ENCODE results near the gene ZNF490.
A peak's percentile ranks its signal among the peaks of the same experiment; 100 is the strongest.

ZNF490 gene

GRCh38 chr19:12617646-12618045 is 7.0 kb upstream of the ZNF490 start:
- no peaks in the 10 kb centered on the region for H3K36me3 ChIP-seq (ENCODE audit: insufficient read depth)
- no peaks in the 10 kb centered on the region for H3K27me3 ChIP-seq (ENCODE audit: insufficient read depth, low read depth)
- H3K4me2 ChIP-seq = no peak overlapping the region
- peaks cover 74% of the 10 kb centered on the region; the same call in 1 of the 2 replicates for H3K79me2 ChIP-seq (ENCODE audit: insufficient read depth, low read depth)
- H3K27ac ChIP-seq = no peak overlapping the region
- no peak overlapping the region for H3K9ac ChIP-seq
- no peak for TF ChIP-seq CTCF (conservative IDR thresholded peaks at IDR 0.05; ENCODE audit: low read depth, low read length)
- H4K20me1 ChIP-seq (ENCODE audit: insufficient read depth) = no peaks in the 10 kb centered on the region
- H3K4me1 ChIP-seq (ENCODE audit: low read depth, poor library complexity, severe bottlenecking) = peaks cover 21% of the 10 kb centered on the region
- no peak overlapping the region for H2AFZ ChIP-seq (ENCODE audit: low read depth)
- no peak overlapping the region for H3K4me3 ChIP-seq (IDR thresholded peaks at IDR 0.05; ENCODE audit: insufficient read depth, low read depth, low read length)

DNA sequence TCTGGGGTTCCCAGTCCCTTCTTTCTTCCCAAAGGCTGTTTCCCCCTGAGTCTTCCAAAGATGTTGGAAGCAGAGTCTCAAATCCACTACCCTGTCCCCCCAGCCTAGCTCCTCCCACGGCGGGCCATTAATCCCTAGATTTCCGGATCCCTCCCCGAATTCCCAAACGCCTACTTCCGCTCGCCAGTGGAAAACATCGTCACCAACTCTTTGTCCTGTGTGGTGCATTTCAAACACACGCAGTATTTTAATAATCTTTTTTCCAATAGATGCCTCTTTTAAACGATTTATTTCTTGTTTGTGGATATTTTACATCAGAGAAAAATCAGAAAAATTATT is 717 bp upstream of the ZNF490 start:
- peaks cover 41% of the 10 kb centered on the region for H3K79me2 ChIP-seq (ENCODE audit: insufficient read depth, low read depth)

GRCh38 chr19:12607631-12608030 is 3.0 kb downstream of the ZNF490 start:
- no peak overlapping the region for H3K9ac ChIP-seq
- no peaks in the 10 kb centered on the region for H4K20me1 ChIP-seq (ENCODE audit: insufficient read depth)
- no peak overlapping the region for H3K4me3 ChIP-seq (IDR thresholded peaks at IDR 0.05; ENCODE audit: insufficient read depth, low read depth, low read length)
- H3K36me3 ChIP-seq (ENCODE audit: insufficient read depth) = no peaks in the 10 kb centered on the region
- TF ChIP-seq CTCF (conservative IDR thresholded peaks at IDR 0.05; ENCODE audit: low read depth, low read length) = no peak
- no peak overlapping the region for H3K27ac ChIP-seq
- peaks cover 28% of the 10 kb centered on the region for H3K4me1 ChIP-seq (ENCODE audit: low read depth, poor library complexity, severe bottlenecking)
- peaks cover 14% of the 10 kb centered on the region for H3K79me2 ChIP-seq (ENCODE audit: insufficient read depth, low read depth)
- no peaks in the 10 kb centered on the region for H3K27me3 ChIP-seq (ENCODE audit: insufficient read depth, low read depth)
- H3K4me2 ChIP-seq = no peak overlapping the region
- no peak overlapping the region for H2AFZ ChIP-seq (ENCODE audit: low read depth)

More for the DNA sequence above, 717 bp upstream of the ZNF490 start:
- H3K9ac ChIP-seq = peak overlapping the region; percentile 66
- peak overlapping the region; percentile 64 for H3K27ac ChIP-seq
- peak overlapping the region; percentile 70 for H3K4me2 ChIP-seq
- H4K20me1 ChIP-seq (ENCODE audit: insufficient read depth) = no peaks in the 10 kb centered on the region
- no peaks in the 10 kb centered on the region for H3K36me3 ChIP-seq (ENCODE audit: insufficient read depth)
- H3K4me1 ChIP-seq (ENCODE audit: low read depth, poor library complexity, severe bottlenecking) = peaks cover 35% of the 10 kb centered on the region
- peak overlapping the region; percentile 86; the same call in 1 of the 2 replicates for H2AFZ ChIP-seq (ENCODE audit: low read depth)
- no peak for TF ChIP-seq CTCF (conservative IDR thresholded peaks at IDR 0.05; ENCODE audit: low read depth, low read length)
- no peaks in the 10 kb centered on the region for H3K27me3 ChIP-seq (ENCODE audit: insufficient read depth, low read depth)
- no peak overlapping the region for H3K4me3 ChIP-seq (IDR thresholded peaks at IDR 0.05; ENCODE audit: insufficient read depth, low read depth, low read length)

DNA sequence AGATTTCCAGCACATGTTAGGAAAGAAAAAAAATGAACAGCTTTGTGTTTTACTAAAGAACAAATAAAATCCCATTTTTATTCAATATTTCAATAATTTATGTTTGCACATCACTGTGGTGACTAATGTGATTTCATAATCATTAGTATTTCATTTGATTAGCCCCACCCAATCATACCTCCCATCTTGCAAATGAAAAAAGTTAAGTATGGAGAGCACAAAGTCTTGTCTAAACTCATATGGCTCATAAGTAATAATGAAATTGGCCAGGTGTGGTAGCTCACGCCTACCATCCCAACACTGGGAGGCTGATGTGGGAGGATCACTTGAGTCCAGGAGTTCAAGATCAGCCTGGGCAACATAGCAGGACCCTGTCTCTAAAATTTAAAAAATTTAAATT is 3.8 kb downstream of the ZNF490 start:
- no peaks in the 10 kb centered on the region for H3K27me3 ChIP-seq (ENCODE audit: insufficient read depth, low read depth)
- no peaks in the 10 kb centered on the region for H3K36me3 ChIP-seq (ENCODE audit: insufficient read depth)
- H3K4me1 ChIP-seq (ENCODE audit: low read depth, poor library complexity, severe bottlenecking) = peaks cover 20% of the 10 kb centered on the region
- no peak overlapping the region for H3K4me2 ChIP-seq
- no peak overlapping the region for H3K4me3 ChIP-seq (IDR thresholded peaks at IDR 0.05; ENCODE audit: insufficient read depth, low read depth, low read length)
- no peak for TF ChIP-seq CTCF (conservative IDR thresholded peaks at IDR 0.05; ENCODE audit: low read depth, low read length)
- H2AFZ ChIP-seq (ENCODE audit: low read depth) = no peak overlapping the region
- H3K27ac ChIP-seq = no peak overlapping the region
- peaks cover 10% of the 10 kb centered on the region for H3K79me2 ChIP-seq (ENCODE audit: insufficient read depth, low read depth)
- no peaks in the 10 kb centered on the region for H4K20me1 ChIP-seq (ENCODE audit: insufficient read depth)
- no peak overlapping the region for H3K9ac ChIP-seq
